Neural cell (in vitro differentiated cells): ENCODE data around the gene VSIG4. TPM values are rescaled to one million over a fixed set of nuclear protein-coding genes. Genes with fewer than 3 reads are reported as not detected.

Source experiments
- H2AFZ ChIP-seq: fragments of 200-600, 300-800 bp; sonication (generic), shearing (Covaris generic); 2 replicates; pipeline ENCODE4 v1.6.0; 2014; ENCODE audit warnings: low read depth, mild to moderate bottlenecking, antibody characterized with exemption, low read length, moderate library complexity
- H3F3A ChIP-seq: fragments of 200-600 bp; shearing (Covaris generic); 2 replicates; pipeline ENCODE4 v1.6.1; 2016; ENCODE audit warnings: mild to moderate bottlenecking, moderate library complexity, mixed read lengths, antibody characterized with exemption, low read length; ENCODE audit not compliant: insufficient read depth, poor library complexity, severe bottlenecking
- H3K27ac ChIP-seq: fragments of 200-600, 300-800 bp; sonication (generic), shearing (Covaris generic); 2 replicates; pipeline ENCODE4 v1.5.1; 2014; ENCODE audit warnings: mild to moderate bottlenecking, low read length, moderate library complexity
- H3K27me3 ChIP-seq: fragments of 300-800, 200-600 bp; sonication (generic), shearing (Covaris generic); 2 replicates; pipeline ENCODE4 v1.6.0; 2014; ENCODE audit warnings: mild to moderate bottlenecking, low read depth, low read length, moderate library complexity; ENCODE audit not compliant: insufficient read depth
- H3K36me3 ChIP-seq: fragments of 300-800, 200-600 bp; sonication (generic), shearing (Covaris generic); 2 replicates; pipeline ENCODE4 v1.5.1; 2014; ENCODE audit warnings: mild to moderate bottlenecking, antibody characterized with exemption, low read length, moderate library complexity; ENCODE audit not compliant: insufficient read depth
- H3K4me2 ChIP-seq: fragments of 300-800, 200-600 bp; sonication (generic), shearing (Covaris generic); 2 replicates; pipeline ENCODE4 v1.6.0; 2014; ENCODE audit warnings: mild to moderate bottlenecking, low read length
- H3K4me3 ChIP-seq: fragments of 300-800, 200-600 bp; sonication (generic), shearing (Covaris generic); 2 replicates; pipeline ENCODE4 v1.5.1; 2014; ENCODE audit warnings: mild to moderate bottlenecking, low read length, moderate library complexity
- H3K79me2 ChIP-seq: fragments of 200-600 bp; shearing (Covaris generic); replicated peaks from 2 replicates; pipeline ENCODE4 v1.6.0; 2014; ENCODE audit warnings: mild to moderate bottlenecking, low read length, moderate library complexity; ENCODE audit not compliant: insufficient read depth
- H3K9ac ChIP-seq: fragments of 300-800, 200-600 bp; sonication (generic), shearing (Covaris generic); 2 replicates; pipeline ENCODE4 v1.6.1; 2016; ENCODE audit warnings: mild to moderate bottlenecking, low read length, mixed read lengths
- H3K9me2 ChIP-seq: fragments of 200-600 bp; shearing (Covaris generic); 2 replicates; pipeline ENCODE4 v1.6.1; 2016; ENCODE audit warnings: mild to moderate bottlenecking, low read length, mixed read lengths; ENCODE audit not compliant: insufficient read depth
- H3K9me3 ChIP-seq: fragments of 200-600, 300-800 bp; sonication (generic), shearing (Covaris generic); 2 replicates; pipeline ENCODE4 v1.6.1; 2016; ENCODE audit warnings: mild to moderate bottlenecking, mixed run types, low read length, moderate library complexity, mixed read lengths
- H4K20me1 ChIP-seq: fragments of 200-600 bp; shearing (Covaris generic); 2 replicates; pipeline ENCODE4 v1.6.1; 2016; ENCODE audit warnings: mild to moderate bottlenecking, mixed run types; ENCODE audit not compliant: insufficient read depth
- EP300 ChIP-seq: fragments of 450-650 bp; conservative IDR thresholded peaks from 2 replicates; pipeline ENCODE4 v1.6.1; 2014; ENCODE audit warnings: antibody characterized with exemption, mild to moderate bottlenecking, moderate library complexity; ENCODE audit not compliant: poor library complexity, severe bottlenecking
- EZH2 ChIP-seq: fragments of 200-600, 300-800 bp; shearing (Covaris generic), sonication (generic); IDR thresholded peaks from 2 replicates; pipeline ENCODE4 v1.6.1; 2014; ENCODE audit warnings: antibody characterized with exemption, low read length, borderline replicate concordance, mild to moderate bottlenecking; ENCODE audit not compliant: insufficient read depth, poor library complexity, severe bottlenecking
- POLR2AphosphoS5 ChIP-seq: IDR thresholded peaks from 2 replicates; pipeline ENCODE4 v1.6.1; 2012
- RAD21 ChIP-seq: fragments of 450-650 bp; conservative IDR thresholded peaks from 2 replicates; pipeline ENCODE4 v1.6.1; 2014; ENCODE audit warnings: antibody characterized with exemption, mild to moderate bottlenecking, moderate library complexity
- SMC3 ChIP-seq: fragments of 450-650 bp; conservative IDR thresholded peaks from 2 replicates; pipeline ENCODE4 v1.6.1; 2014; ENCODE audit warnings: antibody characterized with exemption, mild to moderate bottlenecking, moderate library complexity; ENCODE audit not compliant: poor library complexity
- TAF1 ChIP-seq: IDR thresholded peaks from 2 replicates; pipeline ENCODE4 v1.6.1; 2012; ENCODE audit warnings: low read depth
- polyA plus RNA-seq: library from polyadenylated mRNA; depleted of rRNA; stranded (reverse); fragments of >200 nt; gene quantifications from 2 replicates; pipeline ENCODE4 v1.2.3, GENCODE V29; 2014
- TF ChIP-seq, protein P1 (sequence below): IDR thresholded peaks from 2 replicates; pipeline ENCODE4 v1.6.1; 2012; ENCODE audit warnings: borderline replicate concordance
- TF ChIP-seq, protein P2 (sequence below): fragments of 450-650 bp; IDR thresholded peaks from 2 replicates; pipeline ENCODE4 v1.5.1; 2014; ENCODE audit warnings: antibody characterized with exemption, mild to moderate bottlenecking, moderate library complexity; ENCODE audit not compliant: poor library complexity, severe bottlenecking

Gene VSIG4
- polyA plus RNA-seq, 1 donor from 2014 or later: not detected

DNA sequence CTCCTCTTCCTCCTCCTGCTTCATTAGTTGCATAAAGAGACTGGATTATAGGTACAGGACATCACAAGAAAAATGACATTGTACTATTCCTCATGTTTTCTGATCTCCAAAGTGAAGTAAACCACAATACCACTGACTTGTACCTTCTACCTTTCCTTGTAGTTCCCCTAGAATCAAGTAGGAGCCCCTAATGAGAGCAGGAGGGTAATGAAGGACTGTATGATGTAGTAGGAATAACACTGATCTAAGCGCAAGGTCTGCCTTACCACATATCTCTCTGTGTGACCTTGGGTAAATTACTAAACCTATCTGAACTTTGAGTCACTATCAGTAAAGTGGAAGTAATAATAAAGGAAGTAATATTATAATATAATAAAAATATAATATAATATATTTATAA, 3.6 kb downstream of the VSIG4 start:
- Histone ChIP-seq H3K27me3 (no peaks in the 10 kb centered on the region), H3K9me2 (no peaks in the 10 kb centered on the region), H3K27ac (no peak overlapping the region), H3K4me3 (no peak overlapping the region), H3K9me3 (no peaks in the 10 kb centered on the region), H3K9ac (no peak overlapping the region), H4K20me1 (no peaks in the 10 kb centered on the region), H3K4me2 (no peak overlapping the region), H3K79me2 (no peaks in the 10 kb centered on the region), H3F3A (no peaks in the 10 kb centered on the region), H2AFZ (no peak overlapping the region), H3K36me3 (no peaks in the 10 kb centered on the region)
- TF ChIP-seq SMC3 (no peak), RAD21 (no peak)

DNA sequence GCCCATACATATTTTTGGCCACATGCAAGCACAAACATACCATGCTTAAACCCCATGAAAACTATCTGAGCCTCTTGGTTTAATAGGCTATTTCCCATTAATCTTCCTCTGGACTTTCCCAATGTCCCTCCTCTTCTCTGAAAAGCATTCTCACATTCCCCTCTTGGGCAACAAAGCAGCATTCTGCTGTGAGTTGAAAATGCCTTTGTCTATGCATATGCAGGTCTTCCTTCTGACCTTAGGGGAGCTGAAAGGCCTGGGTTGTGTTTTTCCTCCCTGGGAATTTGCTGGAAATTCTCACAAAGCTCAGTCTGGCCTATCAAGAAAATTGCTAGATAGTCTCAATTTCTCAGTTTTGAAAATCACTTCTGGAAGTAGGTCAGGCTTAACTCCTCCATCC, 4.2 kb downstream of the VSIG4 start:
- H3K79me2 ChIP-seq: no peaks in the 10 kb centered on the region
- no peaks in the 10 kb centered on the region for H3F3A ChIP-seq
- no peak overlapping the region for H2AFZ ChIP-seq
- no peak overlapping the region for H3K27ac ChIP-seq
- no peak overlapping the region for H3K4me3 ChIP-seq
- TF ChIP-seq, protein P1, sequence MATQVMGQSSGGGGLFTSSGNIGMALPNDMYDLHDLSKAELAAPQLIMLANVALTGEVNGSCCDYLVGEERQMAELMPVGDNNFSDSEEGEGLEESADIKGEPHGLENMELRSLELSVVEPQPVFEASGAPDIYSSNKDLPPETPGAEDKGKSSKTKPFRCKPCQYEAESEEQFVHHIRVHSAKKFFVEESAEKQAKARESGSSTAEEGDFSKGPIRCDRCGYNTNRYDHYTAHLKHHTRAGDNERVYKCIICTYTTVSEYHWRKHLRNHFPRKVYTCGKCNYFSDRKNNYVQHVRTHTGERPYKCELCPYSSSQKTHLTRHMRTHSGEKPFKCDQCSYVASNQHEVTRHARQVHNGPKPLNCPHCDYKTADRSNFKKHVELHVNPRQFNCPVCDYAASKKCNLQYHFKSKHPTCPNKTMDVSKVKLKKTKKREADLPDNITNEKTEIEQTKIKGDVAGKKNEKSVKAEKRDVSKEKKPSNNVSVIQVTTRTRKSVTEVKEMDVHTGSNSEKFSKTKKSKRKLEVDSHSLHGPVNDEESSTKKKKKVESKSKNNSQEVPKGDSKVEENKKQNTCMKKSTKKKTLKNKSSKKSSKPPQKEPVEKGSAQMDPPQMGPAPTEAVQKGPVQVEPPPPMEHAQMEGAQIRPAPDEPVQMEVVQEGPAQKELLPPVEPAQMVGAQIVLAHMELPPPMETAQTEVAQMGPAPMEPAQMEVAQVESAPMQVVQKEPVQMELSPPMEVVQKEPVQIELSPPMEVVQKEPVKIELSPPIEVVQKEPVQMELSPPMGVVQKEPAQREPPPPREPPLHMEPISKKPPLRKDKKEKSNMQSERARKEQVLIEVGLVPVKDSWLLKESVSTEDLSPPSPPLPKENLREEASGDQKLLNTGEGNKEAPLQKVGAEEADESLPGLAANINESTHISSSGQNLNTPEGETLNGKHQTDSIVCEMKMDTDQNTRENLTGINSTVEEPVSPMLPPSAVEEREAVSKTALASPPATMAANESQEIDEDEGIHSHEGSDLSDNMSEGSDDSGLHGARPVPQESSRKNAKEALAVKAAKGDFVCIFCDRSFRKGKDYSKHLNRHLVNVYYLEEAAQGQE: no peak
- TF ChIP-seq SMC3 (no peak), EZH2 (no peak), EP300 (no peak), POLR2AphosphoS5 (no peak)
- TF ChIP-seq, protein P2, sequence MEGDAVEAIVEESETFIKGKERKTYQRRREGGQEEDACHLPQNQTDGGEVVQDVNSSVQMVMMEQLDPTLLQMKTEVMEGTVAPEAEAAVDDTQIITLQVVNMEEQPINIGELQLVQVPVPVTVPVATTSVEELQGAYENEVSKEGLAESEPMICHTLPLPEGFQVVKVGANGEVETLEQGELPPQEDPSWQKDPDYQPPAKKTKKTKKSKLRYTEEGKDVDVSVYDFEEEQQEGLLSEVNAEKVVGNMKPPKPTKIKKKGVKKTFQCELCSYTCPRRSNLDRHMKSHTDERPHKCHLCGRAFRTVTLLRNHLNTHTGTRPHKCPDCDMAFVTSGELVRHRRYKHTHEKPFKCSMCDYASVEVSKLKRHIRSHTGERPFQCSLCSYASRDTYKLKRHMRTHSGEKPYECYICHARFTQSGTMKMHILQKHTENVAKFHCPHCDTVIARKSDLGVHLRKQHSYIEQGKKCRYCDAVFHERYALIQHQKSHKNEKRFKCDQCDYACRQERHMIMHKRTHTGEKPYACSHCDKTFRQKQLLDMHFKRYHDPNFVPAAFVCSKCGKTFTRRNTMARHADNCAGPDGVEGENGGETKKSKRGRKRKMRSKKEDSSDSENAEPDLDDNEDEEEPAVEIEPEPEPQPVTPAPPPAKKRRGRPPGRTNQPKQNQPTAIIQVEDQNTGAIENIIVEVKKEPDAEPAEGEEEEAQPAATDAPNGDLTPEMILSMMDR: no peak
- no peak overlapping the region for H3K9ac ChIP-seq
- no peaks in the 10 kb centered on the region for H3K27me3 ChIP-seq
- no peaks in the 10 kb centered on the region for H3K9me2 ChIP-seq
- no peak overlapping the region for H3K4me2 ChIP-seq
- H4K20me1 ChIP-seq: no peaks in the 10 kb centered on the region
- H3K9me3 ChIP-seq: no peaks in the 10 kb centered on the region
- no peaks in the 10 kb centered on the region for H3K36me3 ChIP-seq

DNA sequence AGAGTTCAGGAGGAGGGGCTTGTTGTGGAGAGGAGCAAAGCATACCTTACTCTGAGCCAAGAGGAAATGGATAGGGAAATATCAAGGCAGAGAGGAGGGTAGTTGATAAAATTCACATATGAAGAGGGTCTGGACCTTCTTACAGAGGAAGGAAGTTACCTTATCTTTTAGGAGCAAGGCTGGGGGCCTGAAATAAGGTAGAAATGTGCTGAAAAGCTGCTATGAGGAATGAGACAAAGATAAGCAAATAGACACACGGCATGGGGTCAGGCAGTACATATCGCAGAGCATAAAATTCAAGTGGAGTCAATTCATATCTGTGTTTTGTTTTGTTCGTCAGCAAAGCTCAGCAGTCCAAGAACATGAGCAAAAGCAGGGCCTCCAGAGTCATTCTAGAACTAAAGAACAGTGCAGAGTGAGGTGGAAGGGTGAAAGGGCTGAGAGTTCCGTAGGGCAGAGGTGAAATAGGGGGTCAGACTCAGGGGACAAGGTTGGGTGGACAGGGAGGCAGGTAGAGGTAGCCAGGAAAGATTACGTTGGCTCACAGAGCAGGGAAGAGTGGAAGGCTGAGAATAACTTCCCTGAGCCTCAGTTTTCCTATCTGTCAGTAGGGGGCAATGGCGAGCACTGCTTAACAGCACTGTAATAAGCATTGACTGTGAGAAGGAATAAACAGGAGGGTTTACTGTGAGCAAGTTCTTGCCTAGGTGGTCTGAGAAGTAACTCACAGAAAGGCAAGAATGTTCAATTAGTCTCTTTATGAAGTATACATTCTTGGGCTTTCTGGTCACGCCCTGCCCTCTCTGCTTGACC, 9.2 kb downstream of the VSIG4 start:
- H3K27me3 ChIP-seq: no peaks in the 10 kb centered on the region
- no peaks in the 10 kb centered on the region for H3K36me3 ChIP-seq
- no peaks in the 10 kb centered on the region for H3K79me2 ChIP-seq
- H3K4me2 ChIP-seq: no peak overlapping the region
- no peak overlapping the region for H3K9ac ChIP-seq
- H3K27ac ChIP-seq: no peak overlapping the region
- H2AFZ ChIP-seq: no peak overlapping the region
- TF ChIP-seq TAF1 (no peak), EP300 (no peak), RAD21 (no peak), SMC3 (no peak)
- H3K9me3 ChIP-seq: no peaks in the 10 kb centered on the region
- no peaks in the 10 kb centered on the region for H4K20me1 ChIP-seq
- no peaks in the 10 kb centered on the region for H3K9me2 ChIP-seq
- H3K4me3 ChIP-seq: no peak overlapping the region
- no peaks in the 10 kb centered on the region for H3F3A ChIP-seq
